NCI-H748 (cell line): ENCODE results near the gene MAPKBP1.

Experiments
- DNase-seq: peaks from one replicate; lab custom pipeline; 2025; ENCODE audit not compliant: unreplicated experiment; lab: John Stamatoyannopoulos, UW

MAPKBP1 gene

DNA sequence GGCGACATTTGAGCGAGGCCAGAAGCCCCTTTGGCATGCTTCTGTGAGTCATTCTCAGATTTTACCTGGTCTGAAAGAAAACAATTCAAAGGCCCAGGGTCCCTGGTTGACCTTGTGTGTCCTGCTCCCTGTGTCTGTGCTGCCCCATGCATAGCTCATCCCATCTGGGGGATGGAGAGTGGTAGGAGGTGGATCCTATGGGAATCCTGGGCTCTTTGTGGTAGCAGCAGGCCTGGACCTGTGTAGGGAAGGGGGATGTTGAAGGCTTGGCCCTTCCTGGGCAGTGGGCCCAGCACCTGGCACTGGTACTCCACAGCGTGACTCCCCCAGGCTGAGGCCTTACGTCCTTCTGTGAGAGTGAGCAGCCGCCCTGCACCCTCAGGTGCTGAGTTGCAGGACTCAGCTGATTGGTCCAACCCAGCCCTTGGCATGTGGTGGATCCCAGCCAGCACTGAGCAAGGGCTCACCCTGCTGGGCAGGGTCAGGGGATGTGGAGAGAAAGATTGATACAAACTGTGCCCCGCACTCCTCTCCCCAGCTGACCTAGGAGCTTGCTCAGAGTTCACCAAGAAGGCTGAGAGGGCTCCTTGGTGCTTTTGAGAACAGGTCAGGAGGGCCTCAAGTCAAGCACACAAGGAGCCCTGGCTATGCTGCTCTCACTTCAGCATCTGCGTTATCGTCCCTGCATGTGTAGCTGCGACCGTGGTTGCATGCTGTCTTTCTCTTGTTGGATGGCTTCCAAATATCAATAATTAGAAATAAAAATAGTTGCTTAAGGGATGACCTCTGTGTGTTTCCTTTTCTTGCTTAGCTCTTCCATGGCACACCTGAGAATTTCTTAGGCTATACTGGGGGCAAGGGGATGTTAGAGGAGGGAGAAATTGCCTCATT lies 32.3 kb downstream of the MAPKBP1 start:
- no peak for DNase-seq

DNA sequence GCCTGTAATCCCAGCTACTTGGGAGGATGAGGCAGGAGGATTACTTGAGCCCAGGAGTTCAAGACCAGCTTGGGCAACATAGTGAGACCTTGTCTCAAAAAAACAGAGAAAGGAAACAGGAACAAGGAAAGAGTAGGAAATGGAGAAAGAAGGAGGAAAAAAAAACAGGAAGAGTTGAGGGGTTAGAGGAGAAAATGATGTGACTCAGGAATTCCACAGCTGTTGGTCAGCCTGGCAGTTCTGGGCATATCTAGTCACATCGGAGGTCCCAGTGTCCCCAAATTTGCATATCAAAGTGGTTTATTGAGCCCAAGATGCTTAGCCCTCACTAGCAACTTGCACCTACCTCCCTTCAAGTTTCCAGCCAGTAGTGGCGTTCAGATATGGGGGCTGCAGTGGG lies 34.8 kb downstream of the MAPKBP1 start:
- no peak for DNase-seq

GRCh38 chr15:41809526-41810220 lies 35.4 kb downstream of the MAPKBP1 start:
- DNase-seq, result no peak

DNA sequence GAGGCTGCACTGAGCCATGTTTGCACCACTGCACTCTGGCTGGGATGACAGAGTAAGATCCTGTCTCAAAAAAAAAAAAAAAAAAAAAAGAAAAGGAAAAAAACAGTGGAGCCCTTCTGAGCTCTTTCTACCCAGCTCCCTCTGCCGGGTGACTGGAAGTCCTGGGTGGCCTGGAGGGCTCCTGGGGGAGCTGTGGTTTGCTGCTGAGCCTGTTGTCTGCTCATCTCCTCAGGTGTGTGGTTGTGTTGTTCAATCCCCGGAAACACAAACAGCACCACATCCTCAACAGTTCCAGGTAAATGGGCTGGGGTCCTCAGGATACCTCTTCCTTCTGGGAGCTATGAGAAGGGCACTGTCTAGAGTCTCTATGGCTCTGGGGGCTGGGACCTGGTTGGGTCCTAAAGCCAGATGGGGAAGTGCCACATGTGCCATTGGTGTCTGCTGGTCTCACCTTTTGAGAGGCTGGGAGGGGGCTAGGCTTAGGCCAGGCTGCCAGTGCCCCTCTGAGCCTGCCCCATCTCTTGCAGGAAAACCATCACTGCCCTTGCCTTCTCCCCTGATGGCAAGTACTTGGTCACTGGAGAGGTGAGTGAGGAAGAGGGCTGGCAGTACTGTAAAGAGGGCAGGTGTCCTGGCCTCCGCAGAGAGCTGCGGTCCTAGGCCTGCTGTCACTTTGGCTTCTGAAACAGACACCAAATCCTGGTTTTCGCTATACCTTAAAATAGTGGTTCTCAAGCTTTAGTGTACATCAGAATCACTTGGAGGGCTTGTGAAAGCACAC lies 36.6 kb downstream of the MAPKBP1 start:
- no peak for DNase-seq

GRCh38 chr15:41811432-41812195 lies 37.3 kb downstream of the MAPKBP1 start:
- peak; percentile 17 for DNase-seq

DNA sequence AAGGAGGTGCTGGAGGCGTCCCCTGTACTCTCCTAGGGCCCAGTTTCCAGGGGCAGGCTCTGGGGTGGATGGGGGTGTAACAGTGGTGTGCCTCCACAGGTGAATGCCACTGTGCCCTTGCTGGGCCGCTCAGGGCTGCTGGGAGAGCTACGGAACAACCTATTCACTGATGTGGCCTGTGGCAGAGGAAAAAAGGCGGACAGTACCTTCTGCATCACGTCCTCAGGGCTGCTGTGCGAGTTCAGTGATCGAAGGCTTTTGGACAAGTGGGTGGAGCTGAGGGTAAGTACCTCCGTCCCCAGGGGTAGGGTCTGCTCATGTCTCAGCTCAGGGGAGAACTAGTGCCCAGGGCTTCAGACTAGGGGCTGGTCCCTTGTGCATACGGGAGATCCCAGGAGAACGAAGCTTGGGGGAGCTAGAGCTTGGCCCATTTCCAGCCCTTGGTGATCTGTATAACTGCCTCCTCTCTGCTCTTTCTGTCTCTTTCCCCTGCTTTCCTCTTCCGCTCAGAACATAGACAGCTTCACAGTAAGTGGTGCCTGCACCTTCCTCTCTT lies 38.6 kb downstream of the MAPKBP1 start:
- DNase-seq, result no peak

DNA sequence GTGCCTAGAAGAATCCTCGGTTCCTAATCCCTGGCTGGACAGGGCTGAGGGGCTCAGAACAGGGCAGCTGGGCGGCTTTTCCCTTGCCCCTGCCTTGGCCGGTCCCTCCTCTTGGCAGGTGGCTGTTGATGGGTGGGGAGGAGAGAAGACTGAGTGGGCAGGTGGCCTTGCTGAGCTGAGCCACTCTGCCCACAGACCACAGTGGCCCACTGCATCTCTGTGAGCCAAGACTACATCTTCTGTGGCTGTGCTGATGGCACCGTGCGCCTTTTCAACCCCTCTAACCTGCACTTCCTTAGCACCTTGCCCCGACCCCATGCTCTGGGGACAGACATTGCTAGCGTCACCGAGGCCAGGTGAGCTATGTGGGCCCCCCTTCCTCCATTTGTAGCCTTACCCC lies 39.1 kb downstream of the MAPKBP1 start:
- DNase-seq, result no peak

GRCh38 chr15:41814534-41814933 lies 40.2 kb downstream of the MAPKBP1 start:
- DNase-seq, result no peak

DNA sequence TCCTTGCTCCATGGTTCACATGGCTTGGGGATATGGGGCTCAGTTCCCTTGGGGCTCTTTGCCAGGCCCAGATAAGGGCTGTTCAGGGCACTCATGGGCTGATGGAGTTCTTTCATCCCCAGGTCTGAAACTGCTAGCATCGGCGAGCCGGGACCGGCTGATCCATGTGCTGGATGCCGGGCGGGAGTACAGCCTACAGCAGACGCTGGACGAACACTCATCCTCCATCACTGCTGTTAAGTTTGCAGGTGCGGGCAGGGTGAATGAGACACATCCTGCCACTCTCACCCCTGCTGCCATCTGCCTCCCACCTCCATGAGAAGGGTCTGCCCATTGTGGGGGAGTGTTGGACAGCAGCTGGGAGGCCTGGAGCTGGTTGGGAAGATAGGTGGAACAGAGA lies 42.5 kb downstream of the MAPKBP1 start:
- DNase-seq, result no peak

GRCh38 chr15:41817327-41817726 lies 43.0 kb downstream of the MAPKBP1 start:
- DNase-seq, result no peak

DNA sequence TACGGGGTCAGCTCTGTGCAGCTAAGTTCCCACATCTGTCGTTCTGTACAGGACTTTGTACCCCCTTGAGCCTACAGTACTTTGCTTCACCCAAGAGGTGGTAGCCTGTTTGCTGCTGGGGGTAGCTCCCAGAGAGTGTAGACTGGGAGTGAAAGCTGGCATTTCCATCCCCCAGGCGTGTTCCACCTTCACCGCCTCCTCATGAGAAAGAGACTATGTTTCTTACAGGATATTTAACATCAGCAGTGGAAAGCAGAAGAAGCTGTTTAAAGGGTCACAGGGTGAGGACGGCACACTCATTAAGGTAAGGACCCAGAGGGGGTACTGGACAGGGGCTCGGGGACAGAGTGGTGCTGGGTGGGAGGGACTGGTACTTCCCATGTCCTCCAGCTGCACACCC lies 43.5 kb downstream of the MAPKBP1 start:
- DNase-seq, result no peak

DNA sequence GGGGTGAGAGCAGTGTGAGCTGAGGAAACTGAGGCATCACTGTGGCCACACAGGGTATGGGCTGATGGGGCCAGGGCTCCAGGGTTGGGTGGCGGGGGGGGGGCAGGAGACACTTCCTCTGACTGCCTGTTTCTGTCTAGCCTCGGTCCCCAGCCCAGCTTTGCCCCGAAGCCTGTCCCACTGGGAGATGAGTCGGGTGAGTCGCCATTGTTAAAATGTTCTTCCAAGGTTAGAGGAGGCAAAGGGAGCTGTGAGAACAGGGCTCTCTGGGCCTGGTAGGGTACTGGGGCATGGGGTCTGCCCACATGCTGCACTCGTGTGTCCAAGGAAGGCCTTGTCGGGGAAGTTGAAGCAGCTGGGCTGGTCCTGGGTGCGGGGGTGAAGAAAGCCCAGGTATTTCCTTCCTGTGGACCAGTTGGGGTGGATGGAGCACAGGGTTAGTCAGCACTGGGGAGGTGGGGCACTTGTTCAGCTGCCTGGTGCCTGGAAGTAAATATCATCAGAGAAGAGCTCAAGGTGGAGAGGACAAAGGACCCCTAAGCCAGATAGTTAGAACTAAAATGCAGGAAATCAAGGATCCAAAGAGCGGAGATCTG lies 45.3 kb downstream of the MAPKBP1 start:
- DNase-seq, result no peak

DNA sequence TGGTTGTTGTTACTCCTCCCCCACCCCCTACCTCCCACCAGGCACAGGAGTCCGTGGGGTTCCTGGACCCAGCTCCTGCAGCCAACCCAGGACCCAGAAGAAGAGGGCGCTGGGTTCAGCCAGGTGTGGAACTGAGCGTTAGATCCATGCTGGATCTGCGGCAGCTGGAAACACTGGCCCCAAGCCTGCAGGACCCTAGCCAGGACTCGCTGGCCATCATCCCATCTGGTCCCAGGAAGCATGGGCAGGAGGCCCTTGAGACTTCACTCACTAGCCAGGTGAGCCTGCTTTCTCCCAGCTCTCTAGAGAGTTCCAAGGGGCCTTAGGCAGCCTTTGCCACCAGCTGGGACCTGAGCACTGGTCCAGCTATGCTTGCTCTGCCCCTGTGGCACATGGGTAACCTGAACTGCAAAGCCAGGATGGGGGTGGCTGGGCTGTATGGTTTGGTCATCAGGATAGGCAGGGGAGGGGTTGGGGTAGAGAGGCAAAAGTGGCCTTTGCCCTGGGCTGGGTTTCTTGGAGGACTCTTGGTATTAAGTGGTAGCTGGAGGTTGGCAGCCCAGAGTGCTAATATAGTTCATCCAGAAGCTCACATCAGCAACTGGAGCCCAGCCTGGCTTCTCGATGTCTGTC lies 46.6 kb downstream of the MAPKBP1 start:
- DNase-seq, result no peak

DNA sequence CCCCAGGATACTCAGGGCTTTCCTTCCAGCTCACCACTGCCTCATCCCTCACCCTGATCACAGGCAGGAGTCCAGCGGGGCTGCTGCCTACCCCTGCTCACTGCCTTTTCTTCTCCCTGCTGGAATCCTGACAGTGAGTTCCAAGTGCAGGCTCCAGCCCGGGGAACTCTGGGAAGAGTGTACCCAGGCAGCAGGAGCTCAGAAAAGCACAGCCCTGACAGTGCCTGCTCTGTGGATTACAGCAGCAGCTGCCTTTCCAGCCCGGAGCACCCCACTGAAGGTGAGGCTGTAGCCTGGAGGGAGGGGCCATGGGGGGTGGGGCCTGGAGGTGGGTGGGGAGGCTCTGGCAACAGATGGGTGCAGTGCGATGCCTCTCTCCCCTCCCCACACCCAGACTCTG lies 47.5 kb downstream of the MAPKBP1 start:
- no peak for DNase-seq

- DNase-seq, result no peak
Observed at GRCh38 chr15:41822471-41822870, 48.2 kb downstream of the MAPKBP1 start.

- no peak for DNase-seq
Observed at GRCh38 chr15:41822957-41823356, 48.7 kb downstream of the MAPKBP1 start.

GRCh38 chr15:41823502-41823901 lies 49.2 kb downstream of the MAPKBP1 start:
- no peak for DNase-seq

GRCh38 chr15:41824062-41824745 lies 49.9 kb downstream of the MAPKBP1 start:
- no peak for DNase-seq

DNA sequence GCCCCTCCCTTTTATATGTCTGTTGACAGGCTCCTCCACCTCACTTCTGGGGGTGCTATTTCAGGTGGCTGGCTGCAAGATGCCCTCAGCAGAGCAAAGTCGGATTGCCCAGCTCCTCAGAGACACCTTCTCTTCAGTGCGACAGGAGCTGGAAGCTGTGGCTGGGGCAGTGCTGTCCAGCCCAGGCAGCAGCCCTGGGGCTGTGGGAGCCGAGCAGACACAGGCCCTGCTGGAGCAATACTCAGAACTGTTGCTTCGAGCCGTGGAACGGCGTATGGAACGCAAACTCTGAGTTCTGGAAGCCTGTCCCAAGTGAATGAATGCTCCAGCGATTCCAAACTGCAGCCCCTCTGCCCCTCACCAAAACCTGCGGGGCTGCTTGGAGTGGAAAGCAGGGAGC lies 50.9 kb downstream of the MAPKBP1 start:
- no peak for DNase-seq
